Kidney epithelial cell (primary cell): ENCODE measurements around the gene PRKCD. TPM values are rescaled to one million over a fixed set of nuclear protein-coding genes. Genes with fewer than 3 reads are reported as not detected.

Source experiments
- DNase-seq: peaks from one replicate; pipeline ENCODE4 v3.0.0-alpha.2; 2010; ENCODE audit warnings: low read depth
- H3K27me3 ChIP-seq: 2 replicates; pipeline ENCODE4 v1.6.0; 2011; ENCODE audit warnings: low read length; ENCODE audit not compliant: control insufficient read depth, insufficient read depth
- H3K36me3 ChIP-seq: 2 replicates; pipeline ENCODE4 v1.5.1; 2011; ENCODE audit warnings: low read length; ENCODE audit not compliant: control insufficient read depth, insufficient read depth
- H3K4me3 ChIP-seq: 2 replicates; pipeline ENCODE4 v1.5.1; 2011; ENCODE audit warnings: low read depth, mild to moderate bottlenecking, control low read depth, low read length
- CTCF ChIP-seq: IDR thresholded peaks from 2 replicates; pipeline ENCODE4 v1.5.1; 2011; ENCODE audit warnings: mild to moderate bottlenecking, moderate library complexity, low read length, control low read depth, inconsistent platforms; ENCODE audit not compliant: insufficient read depth, poor library complexity, severe bottlenecking
- total RNA-seq: library from RNA; depleted of rRNA; stranded (reverse); fragments of >200 nt; gene quantifications from 2 replicates; pipeline ENCODE4 v1.2.3, GENCODE V29; 2015

Gene PRKCD
- total RNA-seq, 1 donor from 2014 or later = 6.9 TPM

GRCh38 chr3:53160061-53160659 is 849 bp upstream of the PRKCD start:
- Histone ChIP-seq H3K4me3 (peak overlapping the region; percentile 63), H3K36me3 (no peaks in the 10 kb centered on the region), H3K27me3 (peaks cover 4% of the 10 kb centered on the region)
- TF ChIP-seq CTCF = no peak
- DNase-seq = no peak

DNA sequence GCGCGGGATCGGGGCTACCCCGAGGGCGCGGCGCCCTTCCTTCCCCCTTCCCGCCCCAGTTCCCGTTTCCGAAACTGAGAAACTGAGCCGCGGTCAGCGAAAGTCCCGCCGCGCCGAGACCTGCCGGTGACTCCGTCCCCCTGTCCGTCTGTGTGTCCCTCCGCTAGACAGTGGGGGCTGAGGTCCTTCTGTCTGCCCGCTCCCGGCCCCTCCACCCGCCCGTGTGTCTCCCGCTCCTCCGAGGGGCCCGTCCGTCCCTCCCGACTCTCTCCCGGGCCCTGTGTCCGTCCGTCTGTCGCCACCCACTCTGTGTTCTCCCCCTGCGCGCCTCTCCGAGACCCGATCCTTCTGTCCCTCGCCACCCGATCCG is 426 bp downstream of the PRKCD start:
- no peak for DNase-seq
- peaks cover 4% of the 10 kb centered on the region for H3K27me3 ChIP-seq
- no peak for TF ChIP-seq CTCF
- H3K4me3 ChIP-seq = peak overlapping the region; percentile 63
- no peaks in the 10 kb centered on the region for H3K36me3 ChIP-seq

- H3K36me3 ChIP-seq = no peaks in the 10 kb centered on the region
- TF ChIP-seq CTCF = no peak
- H3K27me3 ChIP-seq = peaks cover 2% of the 10 kb centered on the region
- no peak for DNase-seq
- peak overlapping the region; percentile 63 for H3K4me3 ChIP-seq
Observed at GRCh38 chr3:53161820-53162671, 1.0 kb downstream of the PRKCD start.

GRCh38 chr3:53162672-53163443 is 1.8 kb downstream of the PRKCD start:
- no peak for TF ChIP-seq CTCF
- Histone ChIP-seq H3K27me3 (no peaks in the 10 kb centered on the region), H3K4me3 (no peak overlapping the region), H3K36me3 (no peaks in the 10 kb centered on the region)
- DNase-seq = no peak

DNA sequence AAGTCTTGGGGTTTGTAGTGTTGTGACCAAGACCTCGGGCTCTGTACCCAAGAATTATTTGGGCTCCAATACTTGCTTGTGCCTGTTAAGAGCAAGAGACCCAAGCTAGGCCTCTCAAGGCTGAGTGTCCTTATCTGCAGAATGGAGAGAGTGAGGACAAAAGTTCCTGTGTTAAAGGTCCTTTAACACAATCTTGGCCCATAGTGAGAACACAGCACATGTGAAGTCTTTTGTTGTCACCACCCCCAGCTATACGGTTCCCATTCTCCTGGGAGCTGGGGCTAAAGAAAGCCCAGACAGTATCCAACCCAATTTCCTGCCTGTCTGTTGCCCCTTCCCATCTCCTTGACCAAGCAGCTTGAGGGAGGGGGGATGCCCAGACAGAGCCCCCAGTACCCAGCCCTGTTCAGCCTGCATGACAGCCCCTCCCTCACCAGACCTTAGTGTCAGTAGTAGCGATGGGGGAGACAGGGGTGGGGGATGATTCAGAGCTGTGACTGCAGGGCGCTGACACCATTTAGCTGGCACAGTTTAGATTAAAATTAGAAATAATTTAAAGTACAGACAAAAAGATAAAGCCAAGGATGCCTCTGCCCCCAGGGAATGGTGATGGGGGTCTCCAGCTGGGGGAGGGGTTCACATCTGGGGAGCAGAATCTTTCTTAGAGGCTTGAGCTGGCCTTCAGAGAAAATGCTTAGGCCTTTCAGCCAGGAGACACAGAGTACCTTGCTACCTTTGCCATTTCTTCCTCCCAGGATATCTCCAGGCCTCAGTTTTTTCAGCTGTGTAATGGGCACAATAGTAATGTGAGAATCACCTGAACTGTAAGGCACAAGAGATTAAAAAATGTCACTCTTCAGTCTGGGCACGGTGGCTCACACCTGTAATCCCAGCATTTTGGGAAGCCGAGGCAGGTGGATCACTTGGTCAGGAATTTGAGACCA is 2.7 kb downstream of the PRKCD start:
- H3K36me3 ChIP-seq = no peaks in the 10 kb centered on the region
- no peak for TF ChIP-seq CTCF
- no peaks in the 10 kb centered on the region for H3K27me3 ChIP-seq
- no peak for DNase-seq
- no peak overlapping the region for H3K4me3 ChIP-seq
